Activated effector memory CD4-positive, alpha-beta T cell treated with anti-CD3 and anti-CD28 coated beads, Interleukin-2, amount 50 U/mL, for 16 hours (primary cell): ENCODE data around the gene PANK4.

Experiments used
- DNase-seq: peaks from one replicate; pipeline ENCODE4 v3.0.0-alpha.2; 2020

The PANK4 gene

DNA sequence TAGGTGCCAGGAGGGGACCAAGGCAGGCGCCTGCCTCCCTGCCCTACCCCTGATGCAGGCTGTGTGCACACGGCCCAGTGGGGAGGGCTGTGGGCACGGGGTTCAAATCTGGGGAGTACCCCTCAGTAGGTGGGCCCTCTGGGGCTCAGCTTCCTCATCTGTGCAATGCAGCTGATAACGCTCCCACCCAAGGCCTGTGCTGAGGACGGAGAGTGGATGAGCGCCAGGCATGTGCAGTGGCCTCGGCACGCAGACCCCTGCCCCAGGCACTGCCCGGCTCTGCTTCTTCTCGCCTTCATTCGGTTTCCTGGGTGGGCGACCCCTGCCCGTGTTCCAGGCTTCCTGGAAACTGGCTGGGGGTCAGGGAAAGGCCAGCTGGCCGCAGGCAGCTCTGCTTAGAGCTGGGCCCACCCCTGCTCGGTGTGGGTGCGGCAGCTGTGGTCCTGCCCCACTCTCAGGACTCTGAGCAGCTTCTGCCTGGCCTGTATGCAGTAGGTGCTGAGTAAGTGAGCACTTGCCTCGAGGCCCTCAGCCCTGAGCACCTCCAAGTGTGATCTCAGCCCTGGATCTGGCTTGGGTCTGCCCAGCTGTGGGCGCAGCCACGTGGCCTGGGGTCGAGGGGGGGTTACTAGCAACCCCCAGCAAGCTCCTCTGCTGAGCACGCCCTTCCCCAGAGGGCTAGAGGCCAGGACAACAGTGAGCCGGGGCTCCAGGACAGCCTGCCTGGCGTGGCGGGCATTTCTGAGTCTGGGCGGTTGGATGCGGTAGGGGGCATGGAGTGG is 17.9 kb upstream of the PANK4 start:
- DNase-seq: no peak

DNA sequence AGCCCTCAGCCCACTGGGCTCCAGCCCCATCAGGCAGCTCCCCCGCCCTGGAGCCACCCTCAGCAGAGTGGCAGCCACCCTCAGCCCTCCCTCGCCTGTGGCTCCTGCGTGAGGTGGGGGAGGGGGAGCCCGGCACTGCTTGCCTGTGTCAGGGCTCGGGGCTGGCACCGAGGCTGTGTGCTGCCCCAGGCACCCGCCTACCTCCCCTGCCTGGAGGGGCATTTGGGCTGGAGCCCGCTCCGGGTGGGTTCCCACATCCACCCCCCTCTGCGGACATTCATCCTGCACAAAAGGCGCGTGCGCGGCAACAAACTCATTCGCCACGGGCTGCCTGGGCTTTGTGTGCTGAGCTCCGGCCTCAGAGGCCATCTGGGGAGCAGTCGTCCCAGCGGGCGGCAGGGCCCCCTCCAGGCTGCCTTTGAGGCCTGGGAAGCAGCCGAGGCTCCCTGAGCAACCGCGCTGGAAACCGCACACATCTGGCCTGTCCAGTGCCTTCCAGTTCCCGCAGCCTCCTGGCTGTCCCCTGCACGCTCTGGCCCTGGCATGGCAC is 17.2 kb upstream of the PANK4 start:
- peak; percentile 78 for DNase-seq

DNA sequence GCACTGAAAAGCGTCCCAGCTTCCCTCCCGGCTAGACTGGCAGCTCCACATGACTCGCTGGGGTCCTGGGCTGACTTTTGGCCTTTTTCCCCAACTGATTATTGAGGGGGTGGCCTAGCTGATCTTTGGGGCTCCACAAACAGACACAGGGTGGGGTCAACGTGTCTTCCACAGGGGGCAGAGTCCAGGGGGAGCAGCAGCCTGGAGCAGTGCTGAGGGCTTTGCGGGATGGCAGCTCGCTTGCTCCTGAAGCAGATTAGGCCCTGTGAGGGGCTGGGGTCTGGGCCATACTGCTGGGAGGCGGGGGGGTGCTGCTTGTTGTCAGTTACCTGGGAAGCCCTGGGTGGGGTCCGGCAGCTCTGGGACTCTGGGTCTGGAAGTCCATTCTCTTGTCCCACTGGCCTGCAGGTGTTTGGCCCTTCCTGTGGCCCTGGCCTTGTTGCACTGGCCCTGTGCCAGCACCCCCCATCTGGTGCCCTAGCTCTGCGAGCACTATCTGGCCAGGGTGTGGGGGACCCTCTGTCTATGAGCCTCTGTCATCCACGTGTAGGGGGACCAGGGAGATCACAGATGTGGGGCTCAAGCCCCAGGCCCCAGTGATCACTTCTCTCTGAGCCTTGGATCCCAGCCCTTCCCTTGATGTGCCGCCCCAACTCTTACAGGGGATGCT is 16.0 kb upstream of the PANK4 start:
- no peak for DNase-seq

DNA sequence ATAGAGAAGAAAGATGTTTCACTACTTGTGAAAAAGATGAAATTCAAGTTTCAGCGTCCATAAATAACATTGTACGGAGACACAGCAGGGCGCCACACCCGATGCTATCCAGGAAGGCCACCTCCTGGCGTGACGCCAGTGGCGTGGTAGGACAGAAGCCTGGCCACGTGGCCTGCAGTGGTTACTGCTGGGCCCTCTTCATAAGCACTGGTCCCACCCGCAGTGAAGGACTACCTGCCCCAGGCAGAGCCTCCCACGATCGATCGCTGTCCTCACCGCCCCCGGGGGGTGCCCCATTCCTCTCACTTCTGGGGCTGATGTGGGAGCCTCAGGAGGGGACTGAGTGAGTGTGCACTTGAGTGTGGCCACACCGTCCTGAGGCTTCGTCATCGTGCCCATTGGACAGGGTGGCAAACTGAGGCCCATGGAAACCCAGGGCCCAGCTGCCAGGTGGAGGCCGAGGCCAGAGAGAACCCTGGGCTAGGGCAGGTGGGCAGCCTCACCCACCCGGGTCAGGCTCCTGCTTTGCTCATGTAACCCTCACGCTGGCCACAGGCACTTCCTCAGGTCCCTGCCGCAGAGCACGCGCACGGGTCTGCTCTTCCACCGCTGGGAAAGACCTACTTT is 15.3 kb upstream of the PANK4 start:
- DNase-seq: no peak

DNA sequence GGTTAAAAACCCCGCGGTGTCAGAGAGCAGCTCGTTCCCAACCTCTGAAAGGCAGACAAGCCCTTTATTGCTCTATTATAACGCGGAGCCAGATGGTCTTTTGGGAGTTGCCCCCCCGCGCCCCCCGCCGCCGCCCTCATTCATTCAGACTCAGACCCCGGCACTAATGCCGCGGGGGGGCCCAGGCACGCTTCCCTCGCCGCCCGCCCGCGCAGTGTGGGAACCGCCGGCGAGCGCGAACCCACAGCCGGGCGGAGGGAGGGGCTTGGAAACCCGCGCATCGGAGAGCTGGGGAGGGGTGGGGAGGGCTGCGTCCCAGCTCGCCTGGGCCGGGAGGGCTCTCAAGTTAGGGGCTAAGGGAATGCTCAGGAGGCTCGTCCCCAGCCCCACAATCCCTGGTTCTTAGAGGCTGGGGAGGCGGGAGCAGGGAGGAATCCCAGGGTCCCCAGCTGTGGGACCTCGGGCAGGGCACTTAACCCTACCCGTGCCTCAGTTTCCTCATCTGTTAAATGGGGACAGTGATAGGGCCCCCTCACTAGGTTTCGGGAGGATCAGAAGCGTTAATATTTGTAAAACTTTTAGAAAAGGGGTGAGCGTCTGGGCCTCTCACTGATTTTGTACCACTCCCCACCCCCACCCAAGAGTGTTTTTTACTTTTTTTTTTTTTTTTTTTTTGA is 14.6 kb upstream of the PANK4 start:
- DNase-seq: no peak

DNA sequence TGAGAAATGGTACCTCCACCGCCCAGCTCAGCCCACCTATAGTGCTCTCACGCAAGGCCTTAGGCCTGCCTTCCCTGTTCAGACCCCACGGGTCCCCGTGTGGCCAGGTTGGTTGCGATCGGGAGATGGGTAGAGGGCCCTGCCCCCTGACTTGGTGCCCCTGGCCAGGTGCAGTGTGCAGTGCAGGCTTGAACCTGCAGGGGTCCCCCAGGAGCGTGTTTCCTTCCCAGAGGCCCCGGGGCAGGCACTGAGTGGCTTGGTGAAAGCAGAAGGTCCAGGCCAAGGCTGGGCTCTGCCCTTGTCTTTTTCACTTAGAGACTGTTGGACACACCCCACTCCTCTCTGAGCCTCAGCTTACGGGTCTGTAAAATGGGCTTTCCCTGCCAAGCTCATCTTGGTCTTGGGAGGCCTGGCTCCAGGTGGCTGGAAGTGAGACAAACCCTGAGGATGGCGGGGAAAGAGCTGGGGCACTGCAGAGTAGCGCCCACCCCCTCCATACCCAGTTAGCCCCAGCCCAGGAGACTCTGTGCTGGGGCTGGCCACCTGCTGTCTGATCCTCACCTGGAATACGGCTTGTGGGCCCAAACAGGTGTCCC is 13.0 kb upstream of the PANK4 start:
- peak; percentile 76 for DNase-seq

DNA sequence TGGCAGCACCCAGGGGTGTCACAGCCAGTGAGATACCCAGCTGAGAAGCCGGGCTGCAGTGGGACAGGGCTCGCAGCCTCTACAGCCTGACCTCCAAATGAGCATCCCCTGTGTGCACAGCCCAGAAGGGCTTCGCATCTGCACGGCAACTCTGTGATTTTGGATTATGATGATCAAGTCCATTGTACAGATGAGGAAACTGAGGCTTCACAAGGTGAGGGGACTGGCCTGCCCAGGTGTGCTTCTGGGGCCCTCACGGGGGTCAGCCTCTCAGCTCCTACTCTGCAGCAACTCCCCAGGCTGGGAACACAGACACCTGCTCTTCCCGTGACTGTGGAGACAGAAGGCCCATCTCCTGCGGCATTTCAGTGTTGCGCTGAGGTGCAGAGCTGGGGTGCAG is 12.5 kb upstream of the PANK4 start:
- no peak for DNase-seq

DNA sequence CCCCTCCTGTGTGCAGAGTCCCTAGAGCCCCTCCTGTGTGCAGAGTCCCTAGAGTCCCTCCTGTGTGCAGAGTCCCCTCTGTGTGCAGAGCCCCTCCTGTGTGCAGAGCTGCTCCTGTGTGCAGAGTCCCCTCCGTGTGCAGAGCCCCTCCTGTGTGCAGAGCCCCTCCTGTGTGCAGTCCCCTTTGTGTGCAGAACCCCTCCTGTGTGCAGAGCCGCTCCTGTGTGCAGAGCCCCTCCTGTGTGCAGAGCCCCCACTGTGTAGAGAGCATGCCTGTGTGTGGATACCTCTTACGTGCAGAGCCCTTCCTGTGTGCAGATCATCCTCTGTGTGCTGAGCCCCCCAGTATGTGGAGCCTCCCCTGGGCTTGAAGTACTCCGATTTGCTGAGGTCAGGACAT is 12.0 kb upstream of the PANK4 start:
- DNase-seq: no peak

DNA sequence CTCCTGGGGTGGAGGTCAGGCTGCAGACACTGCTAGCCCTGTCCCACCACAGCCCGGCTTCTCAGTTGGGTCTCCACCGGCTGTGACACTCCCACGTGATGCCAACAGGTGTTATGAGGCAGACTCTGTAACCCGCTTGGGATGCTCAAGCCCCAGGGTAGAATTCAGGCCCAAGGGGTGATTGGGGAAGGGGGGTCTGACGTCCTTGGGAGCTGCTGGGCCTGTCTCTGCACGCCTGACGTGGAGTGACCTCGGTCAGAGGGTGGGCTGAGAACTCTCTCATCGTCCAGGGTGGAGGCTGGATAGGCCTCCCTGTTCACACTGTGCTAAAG is 11.4 kb upstream of the PANK4 start:
- DNase-seq: no peak

DNA sequence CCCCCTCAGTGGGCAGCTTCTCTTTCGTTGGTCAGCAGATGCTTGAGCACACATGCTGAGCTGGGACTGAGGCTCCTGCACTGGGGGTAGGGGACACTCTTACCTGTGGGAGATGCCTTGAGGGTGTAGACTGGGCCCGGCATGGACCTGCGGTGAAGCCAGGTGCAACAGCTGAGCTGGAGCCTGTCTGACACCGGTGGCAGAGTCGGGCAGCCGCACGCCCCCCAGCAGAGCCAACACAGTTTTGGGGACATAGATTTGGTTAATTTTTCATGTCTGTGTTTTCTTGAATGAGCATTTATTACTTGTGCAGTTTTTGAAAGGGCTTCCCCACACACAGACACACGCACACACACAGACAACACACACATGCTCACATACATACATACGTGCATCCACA is 9.6 kb upstream of the PANK4 start:
- no peak for DNase-seq

DNA sequence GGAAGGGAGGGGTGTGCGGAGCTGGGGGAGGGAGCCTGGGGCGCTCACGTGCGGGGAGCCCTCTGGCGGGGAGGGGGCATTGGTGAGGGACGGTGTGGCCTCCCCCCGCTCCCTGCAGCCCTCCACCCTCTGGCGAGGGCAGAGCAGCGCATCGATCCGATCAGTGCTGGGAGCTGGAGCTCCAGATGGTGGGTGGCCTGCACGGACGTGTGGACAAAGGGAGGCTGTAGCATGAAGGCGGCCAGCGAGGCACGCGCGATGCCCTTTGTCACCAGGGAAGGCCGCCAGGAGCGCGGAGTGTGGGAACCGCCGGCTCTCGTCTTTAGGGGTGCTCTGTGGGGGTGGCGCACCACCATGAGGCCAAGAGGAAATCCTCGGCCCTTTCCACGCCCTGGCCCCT is 9.1 kb upstream of the PANK4 start:
- no peak for DNase-seq

DNA sequence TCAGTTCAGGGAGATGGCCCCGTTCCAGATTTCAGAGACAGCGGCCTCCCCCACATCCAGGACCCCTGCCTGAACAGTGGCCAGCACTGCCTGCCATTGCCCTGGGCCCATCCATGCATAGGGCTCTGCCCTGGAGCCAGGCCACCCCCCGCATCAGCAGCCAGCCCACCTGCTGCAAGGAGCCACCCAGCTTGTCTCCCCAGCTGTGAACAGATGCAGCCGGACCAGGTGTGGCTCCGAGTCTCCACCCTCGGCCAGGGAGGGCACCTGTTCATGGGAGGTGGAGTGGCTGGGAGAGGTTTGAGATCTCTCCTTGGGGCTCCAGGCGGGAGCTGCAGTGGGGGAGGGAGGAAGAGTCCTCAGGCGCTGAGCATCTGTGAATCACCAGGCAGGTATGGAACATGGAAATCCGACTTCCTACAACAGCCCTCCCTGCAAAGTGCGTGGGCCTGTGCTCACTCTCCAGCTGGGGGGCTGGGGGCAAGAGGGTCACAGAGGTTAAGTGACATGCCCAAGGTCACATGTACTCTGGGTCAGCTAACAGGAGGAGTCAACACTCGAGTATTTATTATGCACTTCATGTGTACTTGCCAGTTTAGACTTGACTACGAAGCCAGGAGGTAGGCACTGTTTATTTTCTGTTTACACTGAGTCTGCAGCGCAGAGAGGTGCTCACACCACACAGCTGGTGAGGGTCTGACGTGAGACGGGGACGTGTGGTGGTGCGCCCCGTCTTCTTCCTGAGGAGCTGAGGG is 8.5 kb upstream of the PANK4 start:
- DNase-seq: no peak

DNA sequence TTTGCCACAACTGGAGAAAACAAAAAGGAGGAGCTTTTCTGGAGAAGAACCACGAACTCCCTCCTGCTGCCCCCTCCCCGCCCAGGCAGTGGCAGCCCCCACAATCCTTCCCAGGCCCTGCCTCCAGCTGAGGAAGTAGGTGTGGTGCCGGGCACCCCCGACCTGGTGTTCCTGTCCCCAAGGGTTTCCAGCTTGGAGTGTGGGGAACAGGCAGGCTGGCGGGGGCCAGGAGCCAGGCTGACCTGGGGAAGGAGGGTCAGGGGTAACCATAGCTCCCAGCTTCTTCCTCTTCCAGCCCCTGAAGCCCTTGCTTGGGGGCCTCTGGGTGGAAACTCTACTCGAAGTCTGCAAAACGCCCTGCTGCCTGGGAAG is 7.9 kb upstream of the PANK4 start:
- no peak for DNase-seq

DNA sequence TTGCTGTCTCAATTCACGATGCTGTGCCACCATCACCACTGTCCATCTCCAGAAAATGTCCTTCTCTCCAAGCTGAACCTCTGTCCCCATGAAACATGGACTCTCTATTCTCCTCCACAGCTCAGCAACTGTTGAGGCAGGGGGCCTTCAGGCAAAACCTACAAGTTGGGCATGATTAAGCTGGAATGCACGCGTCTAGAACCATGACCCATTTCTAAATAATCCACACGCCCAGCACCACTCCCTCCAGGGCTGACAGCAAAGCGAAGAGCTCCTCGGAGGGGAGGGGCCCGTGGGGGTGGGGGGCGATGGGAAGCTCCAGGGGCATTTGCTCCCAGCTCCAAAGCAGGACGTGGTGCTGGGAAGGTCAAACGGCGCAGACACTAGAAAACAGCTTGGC is 7.0 kb upstream of the PANK4 start:
- no peak for DNase-seq

DNA sequence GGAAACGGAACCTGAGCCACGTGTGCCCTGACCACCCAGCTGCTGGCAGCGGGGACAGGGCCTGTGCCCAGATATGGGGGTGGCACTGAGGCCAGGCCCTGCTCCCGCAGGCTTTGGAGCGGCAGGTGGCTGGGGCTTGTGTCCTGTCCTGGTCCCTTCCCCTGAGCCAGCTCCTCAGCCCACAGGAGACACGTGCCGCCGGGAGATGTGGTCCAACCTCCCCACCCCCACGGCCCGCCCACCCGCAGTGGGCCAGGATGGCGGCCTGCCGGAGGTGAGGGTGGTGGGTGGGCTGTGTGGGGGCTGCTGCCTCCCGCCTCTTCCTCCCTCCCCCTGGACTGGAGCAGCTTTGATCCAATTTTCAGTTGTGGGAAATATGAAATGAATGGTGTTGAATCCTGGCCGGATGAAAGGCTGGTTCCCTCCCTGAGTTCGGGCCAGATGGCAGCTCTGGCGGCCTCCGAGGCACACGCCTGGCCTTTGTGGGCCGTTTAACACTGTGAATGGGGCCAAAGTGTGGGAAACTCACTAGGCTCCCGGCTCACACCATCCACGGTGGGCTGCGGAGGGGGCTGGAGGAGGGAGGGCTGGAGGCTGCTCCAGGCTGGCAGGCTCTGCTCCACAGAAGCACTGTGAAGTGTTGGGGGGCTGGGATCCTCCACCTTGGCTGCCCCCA is 6.2 kb upstream of the PANK4 start:
- DNase-seq: no peak

DNA sequence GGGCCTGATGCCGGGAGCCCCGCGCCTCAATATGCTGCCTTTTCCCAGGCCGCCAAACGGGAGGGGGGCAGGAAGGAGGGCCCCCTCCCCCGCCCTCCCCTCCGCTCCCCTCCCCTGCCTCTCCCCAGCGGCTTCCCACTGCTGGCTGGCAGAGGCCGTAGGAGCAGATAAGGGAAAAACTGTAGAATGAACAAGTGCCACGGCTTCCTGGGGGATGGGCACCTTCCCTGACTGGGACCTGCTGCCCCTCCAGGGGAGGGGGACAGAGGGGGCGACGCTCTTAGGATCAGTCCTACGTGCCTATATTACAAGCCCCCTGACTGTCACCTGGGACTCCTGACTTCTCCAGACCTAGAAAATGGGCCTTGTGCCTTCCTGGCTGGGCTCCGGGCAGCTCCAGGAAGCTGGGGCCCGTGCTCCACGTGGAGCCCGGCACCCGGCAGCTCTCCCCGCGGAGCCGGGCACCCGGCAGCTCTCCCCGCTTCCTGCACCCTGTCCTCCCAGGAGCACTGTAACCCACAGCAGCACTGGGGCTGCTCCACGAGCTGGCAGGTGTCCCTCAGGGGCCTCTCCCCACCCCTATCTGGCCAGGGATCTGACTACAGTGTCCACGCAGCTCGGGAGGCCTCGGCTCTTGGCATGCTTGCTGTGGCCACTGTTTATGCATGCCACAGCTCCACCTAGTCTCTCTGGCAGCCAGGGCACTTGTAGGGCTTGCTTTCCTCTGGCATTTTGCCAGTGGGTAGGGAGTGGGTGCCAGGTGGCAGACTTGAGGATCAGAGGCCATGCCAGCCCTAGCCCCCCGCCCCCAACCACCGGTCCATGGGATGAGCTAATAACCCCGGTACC is 4.3 kb upstream of the PANK4 start:
- DNase-seq: no peak

DNA sequence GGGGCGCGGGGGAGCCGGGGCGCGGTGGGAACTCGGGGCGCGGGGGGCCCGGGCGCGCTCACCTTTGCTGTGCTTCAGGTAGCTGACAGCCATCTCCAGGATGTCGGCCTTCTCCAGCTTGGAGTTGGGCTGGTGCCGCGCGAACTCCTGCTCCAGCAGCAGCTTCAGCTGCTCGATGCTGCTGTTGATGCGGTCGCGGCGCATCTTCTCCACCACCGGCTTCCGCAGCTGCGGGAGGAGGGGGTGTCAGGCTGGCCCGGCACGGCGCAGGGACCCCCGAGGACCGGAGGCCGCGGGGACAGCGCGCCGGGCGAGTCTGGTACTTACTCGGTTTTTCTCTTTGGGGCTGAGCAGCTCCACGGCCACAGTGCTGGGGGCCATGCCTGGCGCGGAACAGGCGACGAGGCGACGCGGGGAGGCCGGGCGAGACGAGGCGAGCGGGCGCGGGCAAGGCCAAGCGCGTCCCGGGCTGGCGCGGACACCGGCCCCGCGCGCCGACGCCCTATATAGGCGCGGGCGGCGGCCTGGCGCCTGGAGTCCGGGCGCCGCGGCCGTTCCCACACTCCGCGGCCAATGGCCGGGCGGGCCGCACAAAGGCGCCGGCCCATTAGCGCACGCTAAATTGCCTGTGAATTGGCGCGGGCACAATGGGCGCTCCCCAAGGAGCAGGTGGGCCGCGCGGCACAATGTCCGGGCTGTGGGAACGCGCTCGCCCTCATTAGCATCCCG is 3.6 kb upstream of the PANK4 start, which contains the start of gene HES5:
Gene HES5 (minus strand): TSS at position 480 of the 729 bp plus-strand sequence. CDS start 99 bp downstream, at position 381.
- no peak for DNase-seq

DNA sequence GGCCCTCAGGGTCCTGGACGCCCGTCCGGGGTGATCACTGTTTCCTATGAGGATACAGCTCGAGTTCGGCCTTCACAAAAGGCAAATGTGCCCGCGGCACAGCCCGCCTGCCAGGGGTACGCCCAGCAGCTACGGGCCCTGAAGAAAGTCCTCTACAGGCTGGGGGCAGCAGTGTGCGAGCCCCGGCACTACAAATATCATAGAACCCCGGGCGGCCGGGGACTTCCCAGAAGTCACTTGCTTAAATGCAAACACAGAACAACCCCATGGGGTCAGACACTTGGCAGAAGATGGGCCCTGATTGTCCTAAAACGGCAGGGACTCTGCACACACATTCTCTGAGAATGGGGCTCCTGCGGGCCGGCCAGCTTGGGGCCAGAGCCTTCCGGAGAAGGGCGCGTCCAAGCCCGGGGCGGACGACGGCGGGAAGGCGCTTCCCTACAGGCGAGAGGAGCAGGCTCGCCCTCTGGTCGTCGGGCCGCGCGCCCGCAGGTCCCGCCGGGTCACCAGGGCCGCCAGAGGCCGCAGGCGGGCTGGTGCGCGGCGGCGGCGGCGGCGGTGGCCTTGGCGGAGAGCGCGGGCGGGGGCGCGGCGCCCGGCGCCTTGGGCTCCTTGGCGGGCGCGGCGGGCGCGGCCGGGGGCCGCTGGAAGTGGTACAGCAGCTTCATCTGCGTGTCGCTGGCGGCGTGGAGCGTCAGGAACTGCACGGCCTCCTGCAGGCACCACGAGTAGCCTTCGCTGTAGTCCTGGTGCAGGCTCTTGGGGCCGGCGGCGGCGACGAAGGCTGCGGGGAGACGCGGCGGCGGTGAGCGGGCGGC is 2.8 kb upstream of the PANK4 start:
- peak; percentile 82 for DNase-seq

DNA sequence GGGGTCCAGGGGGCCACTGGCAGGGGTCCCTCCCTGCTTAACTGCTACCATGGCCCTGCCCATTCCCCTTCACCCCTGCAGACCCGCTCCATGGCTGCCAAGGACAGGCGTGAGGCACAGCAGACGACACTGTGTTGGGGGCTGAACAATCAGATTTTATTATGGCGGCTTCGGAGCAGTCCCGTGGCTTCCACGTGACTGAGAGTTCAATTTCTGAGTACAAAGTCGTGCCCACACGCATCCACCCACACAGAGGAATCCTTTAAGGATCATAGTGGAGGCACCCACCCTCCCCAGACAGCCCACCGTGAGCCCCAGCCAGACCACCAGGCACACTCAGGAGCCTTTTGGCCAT is 2.2 kb upstream of the PANK4 start:
- DNase-seq: no peak
